ENCODE data around the gene RNF214. TPM values are rescaled to one million over a fixed set of nuclear protein-coding genes. Genes with fewer than 3 reads are reported as not detected.

Gene RNF214
- total RNA-seq, 1 donor from 2014 or later = 37.1 TPM

- no peaks in the 10 kb centered on the region for H3K9me3 Mint-ChIP-seq (ENCODE audit: unreplicated experiment)
- peaks cover 4% of the 10 kb centered on the region for H3K27me3 Mint-ChIP-seq (ENCODE audit: unreplicated experiment)
- peaks cover 19% of the 10 kb centered on the region for H3K36me3 Mint-ChIP-seq (ENCODE audit: low read depth, unreplicated experiment)
Measured at GRCh38 chr11:117335399-117335798, 102.9 kb downstream of the RNF214 start.

More at GRCh38 chr11:117335399-117335798, 102.9 kb downstream of the RNF214 start:
- H3K27ac Mint-ChIP-seq (ENCODE audit: unreplicated experiment) = no peak overlapping the region
- H3K4me1 Mint-ChIP-seq (ENCODE audit: unreplicated experiment) = peaks cover 21% of the 10 kb centered on the region
- no peak overlapping the region for H3K4me3 Mint-ChIP-seq (ENCODE audit: unreplicated experiment)
- no peak for DNase-seq (ENCODE audit: low spot score)
- TF ChIP-seq CTCF (IDR thresholded peaks at IDR 0.05; ENCODE audit: unreplicated experiment) = no peak

Other genes starting within 250 kb of the RNF214 start
- gene SIK3, start 134.2 kb upstream of the RNF214 start, total RNA-seq (ENCODE audit: unreplicated experiment) = 29.4 TPM
- gene PAFAH1B2, start 88.4 kb upstream of the RNF214 start, total RNA-seq (ENCODE audit: unreplicated experiment) = 87.4 TPM
- gene SIDT2, start 53.9 kb upstream of the RNF214 start, total RNA-seq (ENCODE audit: unreplicated experiment) = 41.3 TPM
- 25.4 TPM for gene TAGLN, start 33.3 kb upstream of the RNF214 start, total RNA-seq (ENCODE audit: unreplicated experiment)
- gene PCSK7, start 598 bp upstream of the RNF214 start, total RNA-seq (ENCODE audit: unreplicated experiment) = 93.6 TPM
- 10.2 TPM for gene BACE1-AS, start 58.7 kb downstream of the RNF214 start, total RNA-seq (ENCODE audit: unreplicated experiment)
- 28.4 TPM for gene BACE1, start 83.6 kb downstream of the RNF214 start, total RNA-seq (ENCODE audit: unreplicated experiment)
- gene CEP164, start 95.2 kb downstream of the RNF214 start, total RNA-seq (ENCODE audit: unreplicated experiment) = 28.6 TPM

All from endothelial cell (in vitro differentiated cells).